Measurements from ENCODE around the gene ITPR1. TPM values are rescaled to one million over a fixed set of nuclear protein-coding genes. Genes with fewer than 3 reads are reported as not detected.

The ITPR1 gene
- total and polyA plus RNA-seq, 2 experiments from 2014 or later = 6.8 to 21.0 TPM

- DNase-seq (ENCODE audit: low spot score) (no peak), ATAC-seq (no peak)
- no peak overlapping the region for H3K27ac ChIP-seq (ENCODE audit: low read depth)
- H3K4me2 ChIP-seq = no peak overlapping the region
- Mint-ChIP-seq H3K4me1 (peaks cover 17% of the 10 kb centered on the region), H3K27ac (no peak overlapping the region), H3K27me3 (ENCODE audit: insufficient read depth, low read depth, poor library complexity) (no peaks in the 10 kb centered on the region), H3K9me3 (no peaks in the 10 kb centered on the region), H3K4me3 (no peak overlapping the region), H3K36me3 (ENCODE audit: low read depth) (no peaks in the 10 kb centered on the region)
- no peaks in the 10 kb centered on the region for H4K20me1 ChIP-seq (replicated peaks; ENCODE audit: insufficient read depth)
- no peaks in the 10 kb centered on the region for H3K36me3 ChIP-seq (ENCODE audit: insufficient read depth)
- H3K4me1 ChIP-seq (ENCODE audit: insufficient read depth) = peaks cover 7% of the 10 kb centered on the region; the same call in 1 of the 2 replicates
- TF ChIP-seq ZNF114 (CRISPR knock-in tag; IDR thresholded peaks at IDR 0.05) = no peak
- TF ChIP-seq ZNF331 (CRISPR knock-in tag; IDR thresholded peaks at IDR 0.05; ENCODE audit: low read depth) = no peak
- TF ChIP-seq JUNB (IDR thresholded peaks at IDR 0.05; ENCODE audit: unreplicated experiment) = no peak
- no peak for TF ChIP-seq EZH2phosphoT487 (IDR thresholded peaks at IDR 0.05; ENCODE audit: unreplicated experiment)
- TF ChIP-seq REST (IDR thresholded peaks at IDR 0.05; ENCODE audit: unreplicated experiment) = no peak
- no peak for TF ChIP-seq ZNF462 (CRISPR knock-in tag; IDR thresholded peaks at IDR 0.05)
- no peak for TF ChIP-seq ETS1 (IDR thresholded peaks at IDR 0.05)
- TF ChIP-seq CTCF (conservative IDR thresholded peaks at IDR 0.05; ENCODE audit: low read depth in 2 of 2) = no peak
- no peak for TF ChIP-seq CREB1 (CRISPR knock-in tag; IDR thresholded peaks at IDR 0.05; ENCODE audit: low read depth)
- TF ChIP-seq STAT1 (IDR thresholded peaks at IDR 0.05; ENCODE audit: unreplicated experiment) = no peak
- TF ChIP-seq NANOG (IDR thresholded peaks at IDR 0.05; ENCODE audit: borderline replicate concordance) = no peak
- no peak for TF ChIP-seq POLR2AphosphoS5 (IDR thresholded peaks at IDR 0.05; ENCODE audit: low read depth)
- TF ChIP-seq EZH2 (IDR thresholded peaks at IDR 0.05; ENCODE audit: low read depth, unreplicated experiment) = no peak
- no peak overlapping the region for H3K4me3 ChIP-seq
- no peaks in the 10 kb centered on the region for H3F3A ChIP-seq (replicated peaks; ENCODE audit: low read depth)
- no peaks in the 10 kb centered on the region for H3K9me2 ChIP-seq (ENCODE audit: insufficient read depth)
- no peaks in the 10 kb centered on the region for H3K27me3 ChIP-seq (ENCODE audit: insufficient read depth)
- no peaks in the 10 kb centered on the region for H3K79me2 ChIP-seq (replicated peaks; ENCODE audit: insufficient read depth)
- H2AFZ ChIP-seq = no peak overlapping the region
These were observed 256.4 kb downstream of the ITPR1 start for GRCh38 chr3:4749567-4750002.

Measured in GM23338 (cell line).